Vagina (tissue), 2 donors: ENCODE measurements around the gene BIVM. TPM values are rescaled to one million over a fixed set of nuclear protein-coding genes. Genes with fewer than 3 reads are reported as not detected.

ENCODE experiments used
- DNase-seq, 2 donors: peaks; one replicate each; pipeline ENCODE4 v3.0.0-alpha.2; 2017; ENCODE audit errors: extremely low spot score in 2 of 2
- H3K27ac ChIP-seq: fragments of 200-600 bp; sonication (generic); one replicate; pipeline ENCODE4 v1.5.1; 2019
- H3K27me3 ChIP-seq: fragments of 200-600 bp; sonication (generic); one replicate; pipeline ENCODE4 v1.5.1; 2019
- H3K36me3 ChIP-seq, 2 donors: fragments of 200-600 bp; sonication (generic); one replicate each; pipeline ENCODE4 v1.5.1; 2017 to 2019
- H3K4me1 ChIP-seq: fragments of 200-600 bp; sonication (generic); one replicate; pipeline ENCODE4 v1.5.1; 2019
- H3K4me3 ChIP-seq, 2 donors: fragments of 200-600 bp; sonication (generic); 1 replicate in 1 of 2; 2 replicates in 1 of 2; pipeline ENCODE4 v1.5.1; 2016 to 2019
- H3K9me3 ChIP-seq: fragments of 200-600 bp; sonication (generic); one replicate; pipeline ENCODE4 v1.5.1; 2019
- POLR2A ChIP-seq, 2 donors: fragments of 450-650 bp; IDR thresholded peaks; one replicate each; pipeline ENCODE4 v1.6.1; 2017; ENCODE audit warnings: antibody characterized with exemption in 2 of 2, mild to moderate bottlenecking in 2 of 2, moderate library complexity in 2 of 2
- POLR2AphosphoS5 ChIP-seq, 2 donors: sonication (generic); formaldehyde crosslinking; IDR thresholded peaks; one replicate each; pipeline ENCODE4 v1.9.0; 2017; ENCODE audit warnings: antibody characterized with exemption in 2 of 2, mild to moderate bottlenecking in 2 of 2, low read depth in 1 of 2; ENCODE audit not compliant: insufficient read depth in 1 of 2
- intact Hi-C: fragments of 100-400 bp; cut with DNase I; formaldehyde crosslinking; loops from one replicate; pipeline ENCODE4 v1.15.1; 2023
- total RNA-seq: library from RNA; depleted of rRNA; stranded (reverse); fragments of >200 nt; gene quantifications from one replicate; pipeline ENCODE4 v1.2.3, GENCODE V29; 2016
- TF ChIP-seq, protein P1 (sequence below), 3 experiments: fragments of 450-650 bp in 2 of 3; fragments of 200-600 bp in 1 of 3; sonication (generic) in 1 of 3; IDR thresholded peaks; one replicate each; pipeline ENCODE4 v1.5.1; 2017 to 2019; ENCODE audit warnings: antibody characterized with exemption in 3 of 3, mild to moderate bottlenecking in 2 of 3, moderate library complexity in 2 of 3

BIVM gene
- total RNA-seq, 1 donor from 2014 or later, result 12.3 TPM

GRCh38 chr13:102881819-102882686 is 83.1 kb downstream of the BIVM start:
- no peak for DNase-seq
- intact Hi-C loops, result no loop called here
- TF ChIP-seq POLR2AphosphoS5 (IDR thresholded peaks at IDR 0.05; ENCODE audit: insufficient read depth in 1 of 2, low read depth in 1 of 2) (no peak), POLR2A (IDR thresholded peaks at IDR 0.05) (no peak)
- TF ChIP-seq, protein P1, sequence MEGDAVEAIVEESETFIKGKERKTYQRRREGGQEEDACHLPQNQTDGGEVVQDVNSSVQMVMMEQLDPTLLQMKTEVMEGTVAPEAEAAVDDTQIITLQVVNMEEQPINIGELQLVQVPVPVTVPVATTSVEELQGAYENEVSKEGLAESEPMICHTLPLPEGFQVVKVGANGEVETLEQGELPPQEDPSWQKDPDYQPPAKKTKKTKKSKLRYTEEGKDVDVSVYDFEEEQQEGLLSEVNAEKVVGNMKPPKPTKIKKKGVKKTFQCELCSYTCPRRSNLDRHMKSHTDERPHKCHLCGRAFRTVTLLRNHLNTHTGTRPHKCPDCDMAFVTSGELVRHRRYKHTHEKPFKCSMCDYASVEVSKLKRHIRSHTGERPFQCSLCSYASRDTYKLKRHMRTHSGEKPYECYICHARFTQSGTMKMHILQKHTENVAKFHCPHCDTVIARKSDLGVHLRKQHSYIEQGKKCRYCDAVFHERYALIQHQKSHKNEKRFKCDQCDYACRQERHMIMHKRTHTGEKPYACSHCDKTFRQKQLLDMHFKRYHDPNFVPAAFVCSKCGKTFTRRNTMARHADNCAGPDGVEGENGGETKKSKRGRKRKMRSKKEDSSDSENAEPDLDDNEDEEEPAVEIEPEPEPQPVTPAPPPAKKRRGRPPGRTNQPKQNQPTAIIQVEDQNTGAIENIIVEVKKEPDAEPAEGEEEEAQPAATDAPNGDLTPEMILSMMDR (IDR thresholded peaks at IDR 0.05), result no peak

More at GRCh38 chr13:102881819-102882686, 83.1 kb downstream of the BIVM start:
- Histone ChIP-seq H3K27me3 (no peaks in the 10 kb centered on the region), H3K9me3 (no peaks in the 10 kb centered on the region), H3K4me3 (no peak overlapping the region), H3K27ac (no peak overlapping the region), H3K4me1 (no peaks in the 10 kb centered on the region), H3K36me3 (peaks cover 0 to 3% of the 10 kb centered on the region in 2 donors)

Other genes with a start within 250 kb of the BIVM start
- gene TPP2, start 202.1 kb upstream of the BIVM start, total RNA-seq, result 40.0 TPM
- not detected for gene METTL21C, start 104.1 kb upstream of the BIVM start, total RNA-seq
- 10.1 TPM for gene TEX30, start 25.3 kb upstream of the BIVM start, total RNA-seq
- 5.4 TPM for gene POGLUT2, start 143 bp upstream of the BIVM start, total RNA-seq
- gene ERCC5, start 46.9 kb downstream of the BIVM start, total RNA-seq, result 41.3 TPM